ENCODE data around the gene NPW. TPM values are rescaled to one million over a fixed set of nuclear protein-coding genes. Genes with fewer than 3 reads are reported as not detected.

The NPW gene
- total and polyA plus RNA-seq, 9 of the 15 experiments (the other 6 are each of a cell fraction or from before 2014, with no cell fraction given): 0.14 to 4.0 (median 2.6) TPM; not detected in 4

GRCh38 chr16:2008009-2008526 lies 11.5 kb upstream of the NPW start (continued):
- TF ChIP-seq ZNF407 (IDR thresholded peaks at IDR 0.05; ENCODE audit: low read depth) (no peak), ZNF140 (CRISPR knock-in tag; IDR thresholded peaks at IDR 0.05) (no peak), THRA (IDR thresholded peaks at IDR 0.05) (no peak), ZNF830 (CRISPR knock-in tag; IDR thresholded peaks at IDR 0.05) (no peak), KLF13 (tag; IDR thresholded peaks at IDR 0.05; ENCODE audit: borderline replicate concordance, low read depth) (no peak), POLR3A (IDR thresholded peaks at IDR 0.05; ENCODE audit: borderline replicate concordance, extremely low read depth, insufficient read depth, insufficient read length) (no peak), ZNF695 (CRISPR knock-in tag; IDR thresholded peaks at IDR 0.05) (no peak), HMG20A (CRISPR knock-in tag; conservative IDR thresholded peaks at IDR 0.05) (no peak), MTF1 (CRISPR knock-in tag; IDR thresholded peaks at IDR 0.05; ENCODE audit: borderline replicate concordance) (no peak), CC2D1A (IDR thresholded peaks at IDR 0.05) (no peak), CGGBP1 (CRISPR knock-in tag; IDR thresholded peaks at IDR 0.05) (no peak), ZMIZ1 (IDR thresholded peaks at IDR 0.05; ENCODE audit: low read depth in 2 of 2, low read length in 2 of 2) (no peak), SAFB2 (IDR thresholded peaks at IDR 0.05; ENCODE audit: borderline replicate concordance, low read depth, low read length, severe bottlenecking) (no peak), RFX5 (IDR thresholded peaks at IDR 0.05; ENCODE audit: low read depth, low read length) (no peak), LCOR (CRISPR knock-in tag; IDR thresholded peaks at IDR 0.05) (no peak)

All from K562 (cell line).